GM21367 (cell line): Measurements from ENCODE around the gene SMIM22.

Experiments used
- ATAC-seq: cut with Tn5 transposase; IDR thresholded peaks from one replicate; pipeline ENCODE4 v1.9.1; 2021; ENCODE audit not compliant: unreplicated experiment

Gene SMIM22

DNA sequence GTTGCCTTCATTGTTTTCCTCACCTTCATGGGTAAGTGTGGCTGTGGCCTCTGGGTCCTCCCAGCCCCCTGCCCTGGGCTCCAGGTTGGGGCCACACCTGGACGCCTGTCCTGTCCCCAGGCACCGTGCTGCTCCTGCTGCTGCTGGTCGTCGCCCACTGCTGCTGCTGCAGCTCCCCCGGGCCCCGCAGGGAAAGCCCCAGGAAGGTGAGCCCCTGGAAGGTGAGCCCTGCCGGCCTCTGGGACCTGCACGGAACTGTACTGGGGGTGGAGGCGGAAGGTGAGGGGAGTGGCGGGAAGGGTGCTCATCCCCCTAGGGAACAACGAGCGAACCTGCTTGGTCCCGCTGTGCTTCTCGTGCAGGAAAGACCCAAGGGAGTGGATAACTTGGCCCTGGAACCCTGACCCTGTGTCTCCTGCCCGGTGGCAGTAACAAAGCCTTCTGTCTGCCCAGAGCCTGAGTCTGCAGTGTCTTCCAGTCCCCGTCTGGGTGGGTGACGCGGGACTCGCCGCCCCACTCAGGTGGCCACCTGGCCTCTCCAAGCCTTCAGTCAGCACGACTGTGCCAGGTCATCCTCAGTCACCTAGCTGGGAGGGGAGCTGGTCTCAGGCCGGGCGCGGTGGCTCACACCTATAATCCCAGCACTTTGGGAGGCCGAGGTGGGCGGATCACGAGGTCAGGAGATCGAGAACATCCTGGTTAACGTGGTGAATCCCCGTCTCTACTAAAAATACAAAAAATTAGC, 831 bp downstream of the SMIM22 start:
- no peak for ATAC-seq

DNA sequence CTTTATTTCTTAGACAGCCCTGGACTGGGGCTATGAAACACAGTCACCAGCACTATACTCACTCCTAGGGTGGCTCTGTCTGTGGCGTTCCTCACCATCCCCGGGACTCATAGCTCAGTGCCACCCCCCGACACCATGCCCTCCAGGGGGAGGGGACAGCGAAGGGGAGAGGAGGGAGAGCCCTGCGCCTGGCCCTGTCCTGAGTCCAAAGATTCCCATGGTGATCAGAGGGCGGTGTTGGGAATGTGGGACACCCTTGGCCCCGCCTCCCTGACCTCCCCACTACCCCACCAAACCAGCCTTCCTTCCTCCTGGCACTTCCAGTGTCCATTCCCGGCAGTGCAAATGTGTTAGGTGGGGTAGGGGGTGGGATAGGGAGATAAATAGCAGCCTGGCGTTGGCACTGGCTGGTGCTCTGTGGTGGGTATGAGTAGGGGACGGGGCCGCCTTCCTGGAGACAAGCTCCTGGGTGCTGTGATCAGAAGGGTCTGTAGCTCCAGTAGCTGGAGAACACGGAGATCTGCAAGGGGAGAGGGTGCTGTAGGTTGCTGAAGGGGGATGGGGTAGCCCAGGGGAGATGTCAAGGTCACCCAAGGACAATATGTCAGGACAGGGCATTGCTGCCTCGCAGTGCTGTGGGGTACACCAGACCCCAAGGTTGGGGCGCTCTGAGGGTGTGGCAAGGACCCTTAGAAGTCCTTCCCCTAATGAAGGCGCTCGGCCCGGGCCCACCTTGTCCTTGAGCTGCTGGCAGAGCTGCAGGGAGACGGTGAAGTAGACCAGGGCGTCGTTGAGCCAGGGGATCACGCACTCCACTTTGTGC, 2.0 kb downstream of the SMIM22 start:
- ATAC-seq: no peak

DNA sequence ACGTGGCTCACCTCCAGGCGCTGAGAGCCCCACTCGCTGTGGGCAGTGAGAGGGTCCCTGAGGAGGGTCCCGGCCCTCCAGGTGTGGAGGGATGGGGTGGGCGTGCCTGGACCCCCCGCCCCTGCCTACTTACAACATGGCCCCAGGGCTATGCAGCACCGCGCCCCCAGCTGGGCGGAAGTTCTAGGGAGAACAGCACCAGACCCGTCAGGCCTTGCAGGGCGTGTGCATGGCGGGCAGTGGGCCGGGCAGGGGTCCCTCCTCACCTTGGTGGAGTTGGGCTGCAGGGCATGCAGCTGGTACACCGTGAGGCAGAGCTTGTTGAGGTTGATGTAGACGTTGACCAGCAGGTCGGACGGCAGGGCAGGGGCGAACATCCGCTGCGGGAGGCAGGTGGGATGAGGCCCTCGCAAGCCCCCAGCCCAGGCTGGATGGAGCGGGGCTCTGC, 2.7 kb downstream of the SMIM22 start:
- ATAC-seq: no peak

DNA sequence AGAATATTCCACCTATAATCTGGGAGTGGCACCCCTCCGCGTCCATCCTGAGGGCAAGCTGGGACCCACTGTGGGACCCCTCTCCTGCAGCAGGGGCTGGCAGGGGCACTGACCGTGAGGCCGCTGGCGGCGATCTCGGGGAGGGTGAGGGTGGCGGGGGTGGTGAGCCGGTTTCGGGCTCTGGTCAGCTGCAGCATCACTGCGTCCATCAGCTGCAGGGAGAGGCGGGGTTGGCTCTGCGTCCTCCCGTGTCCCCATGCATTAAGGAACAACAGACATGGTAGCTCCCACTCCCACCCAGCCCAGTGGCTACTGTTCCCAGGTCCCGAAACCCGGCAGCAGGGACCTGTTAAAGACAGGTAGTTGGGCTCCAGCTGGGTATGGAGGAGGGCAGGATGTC, 3.3 kb downstream of the SMIM22 start:
- no peak for ATAC-seq

DNA sequence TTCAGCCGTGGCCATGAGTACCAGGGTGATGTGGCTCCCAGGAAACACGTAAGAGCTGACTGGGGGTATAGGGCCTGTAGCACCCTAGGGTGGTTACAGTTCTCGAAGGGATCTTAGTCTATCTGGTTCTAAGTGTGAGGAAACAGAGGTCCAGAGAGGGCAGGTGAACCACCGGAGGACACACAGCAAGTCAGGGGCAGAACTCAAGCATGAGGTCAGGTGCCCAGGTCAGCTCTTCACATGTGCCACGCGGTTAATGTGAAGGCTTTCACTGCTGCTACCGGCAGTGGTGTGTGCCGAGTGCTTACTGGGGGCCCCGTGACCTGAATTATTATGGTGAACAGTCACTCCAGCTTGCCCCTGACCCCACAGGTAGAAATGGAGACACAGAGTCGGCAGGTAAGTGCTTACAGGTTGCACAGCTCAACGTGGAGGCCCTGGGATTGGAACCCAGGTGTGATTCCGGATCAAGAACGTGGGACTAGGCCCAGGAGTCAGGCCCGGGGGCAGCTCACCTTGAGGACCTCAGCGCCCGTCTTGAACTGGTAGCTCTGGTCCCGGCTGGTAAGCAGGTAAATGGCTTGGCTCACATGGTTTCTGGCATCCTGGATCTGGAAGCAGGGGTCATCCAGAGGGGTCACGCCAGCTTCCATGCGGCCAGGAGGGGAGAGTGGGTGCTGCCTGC, 4.1 kb downstream of the SMIM22 start:
- ATAC-seq: no peak

DNA sequence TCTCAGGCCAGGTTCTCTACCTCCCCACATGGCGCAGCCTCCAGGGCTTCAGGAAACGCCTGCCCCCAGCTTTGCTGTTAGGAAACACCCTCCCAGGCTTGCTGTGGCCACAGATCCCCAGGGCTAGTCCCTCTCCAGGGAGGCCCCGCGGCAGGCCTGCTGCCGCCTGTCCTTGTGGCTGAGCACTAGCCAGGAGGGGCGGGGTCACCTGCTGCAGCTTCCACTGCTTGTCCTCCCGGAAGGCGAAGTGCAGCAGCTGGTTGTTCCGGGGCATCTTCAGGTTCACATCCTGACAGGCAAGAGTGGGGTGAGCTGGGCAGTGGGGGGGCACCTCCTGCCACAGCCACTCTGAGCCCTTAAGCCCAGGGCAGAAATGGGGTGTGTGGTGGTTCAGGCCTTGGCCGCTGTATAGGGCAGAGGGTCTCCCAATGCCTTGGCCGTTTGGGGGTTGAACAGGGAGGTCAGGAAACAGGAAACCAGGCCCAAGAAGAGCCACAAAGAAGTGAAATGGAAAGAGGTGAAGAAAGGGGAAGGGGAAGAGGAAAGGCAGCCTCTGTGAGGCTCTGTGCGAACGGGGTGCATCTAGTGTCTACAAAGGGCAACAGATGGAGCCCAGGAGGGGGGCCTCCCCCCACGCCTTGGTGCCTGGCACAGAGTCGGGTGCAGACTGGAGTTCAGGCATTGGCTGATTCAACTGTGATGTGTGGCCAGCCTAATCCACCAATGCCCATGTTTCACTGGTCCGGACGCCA, 5.3 kb downstream of the SMIM22 start:
- ATAC-seq: no peak

DNA sequence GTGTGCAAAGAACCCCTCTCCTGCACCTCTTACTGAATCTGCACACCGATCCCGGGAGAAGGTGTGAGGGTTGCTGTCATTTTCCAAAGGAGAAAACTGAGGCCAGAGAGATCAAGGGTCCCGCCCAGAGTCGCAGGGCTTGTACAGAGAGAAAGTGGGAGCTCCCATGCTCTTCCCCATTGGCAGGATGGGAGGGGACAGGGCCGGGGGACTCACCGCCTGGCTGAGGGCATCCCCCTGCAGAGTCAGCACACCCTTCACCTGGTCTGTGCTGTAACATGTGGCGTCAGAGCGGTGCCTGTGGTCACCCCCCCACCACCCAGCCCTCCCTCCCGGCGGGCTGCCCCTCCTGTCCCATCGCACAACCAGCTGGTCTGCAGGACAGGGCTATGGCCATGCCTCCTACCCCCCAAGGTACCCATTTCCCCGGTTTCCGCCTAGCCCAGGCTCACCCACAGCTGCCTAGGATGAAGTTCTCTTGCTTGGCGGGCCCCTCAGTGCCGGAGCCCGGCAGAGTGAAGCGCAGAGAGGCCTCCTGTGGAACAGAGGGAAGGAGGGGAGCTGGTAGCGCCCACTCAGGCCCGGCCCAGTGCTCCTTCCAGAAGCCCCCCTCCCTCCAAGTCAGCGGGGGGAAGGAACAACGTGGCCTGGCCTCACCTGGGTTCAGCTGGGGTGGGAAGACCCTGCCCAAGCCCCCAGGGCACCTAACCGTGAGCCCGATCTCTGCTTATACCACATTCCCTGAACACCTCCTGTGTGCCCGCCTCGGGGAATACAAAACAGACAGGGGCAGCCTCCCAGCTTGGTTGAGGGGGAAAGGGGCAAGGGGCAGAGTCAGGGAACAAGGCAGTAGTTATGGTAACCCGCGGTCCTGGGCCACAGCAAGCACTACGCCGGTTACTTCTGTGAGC, 6.1 kb downstream of the SMIM22 start:
- ATAC-seq: no peak

DNA sequence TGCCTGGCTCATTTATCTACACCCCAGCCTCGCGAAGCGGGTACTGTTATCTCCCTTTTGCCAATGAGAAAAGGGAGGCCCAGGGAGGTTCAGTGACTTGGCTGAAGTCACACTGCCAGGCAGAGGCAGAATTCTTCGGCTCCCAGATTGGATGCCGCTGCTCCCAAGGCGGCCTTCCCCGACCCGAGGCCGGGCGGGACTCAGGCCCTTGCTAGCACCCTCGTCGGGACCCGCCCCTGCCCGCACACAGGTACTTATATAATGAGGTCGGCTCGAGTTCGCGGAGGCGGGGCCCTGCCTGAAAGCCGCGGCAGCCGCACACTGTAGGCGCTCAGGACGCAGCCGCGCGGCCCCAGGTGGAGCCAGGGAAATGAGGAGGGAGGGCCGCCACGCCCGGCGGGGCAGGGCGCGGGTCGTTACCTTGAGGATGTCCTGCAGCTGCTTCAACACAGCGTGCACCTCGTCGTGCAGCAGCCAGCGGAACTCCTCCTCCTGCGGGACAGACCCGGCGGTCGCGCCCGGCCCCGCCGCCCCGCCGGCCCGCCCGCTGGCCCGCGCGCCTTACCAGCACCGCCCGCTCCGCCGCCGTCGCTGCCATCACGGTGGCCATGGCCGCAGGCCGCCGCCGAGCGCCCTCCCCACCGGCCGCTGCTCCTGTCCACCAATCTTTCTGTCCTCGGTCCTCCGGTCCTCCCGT, 6.9 kb downstream of the SMIM22 start, which contains the start of gene ROGDI:
ROGDI (minus strand) TSS at position 672 of the 697 bp plus-strand sequence; CDS start at position 610, 62 bp downstream.
- ATAC-seq: peak; percentile 49

DNA sequence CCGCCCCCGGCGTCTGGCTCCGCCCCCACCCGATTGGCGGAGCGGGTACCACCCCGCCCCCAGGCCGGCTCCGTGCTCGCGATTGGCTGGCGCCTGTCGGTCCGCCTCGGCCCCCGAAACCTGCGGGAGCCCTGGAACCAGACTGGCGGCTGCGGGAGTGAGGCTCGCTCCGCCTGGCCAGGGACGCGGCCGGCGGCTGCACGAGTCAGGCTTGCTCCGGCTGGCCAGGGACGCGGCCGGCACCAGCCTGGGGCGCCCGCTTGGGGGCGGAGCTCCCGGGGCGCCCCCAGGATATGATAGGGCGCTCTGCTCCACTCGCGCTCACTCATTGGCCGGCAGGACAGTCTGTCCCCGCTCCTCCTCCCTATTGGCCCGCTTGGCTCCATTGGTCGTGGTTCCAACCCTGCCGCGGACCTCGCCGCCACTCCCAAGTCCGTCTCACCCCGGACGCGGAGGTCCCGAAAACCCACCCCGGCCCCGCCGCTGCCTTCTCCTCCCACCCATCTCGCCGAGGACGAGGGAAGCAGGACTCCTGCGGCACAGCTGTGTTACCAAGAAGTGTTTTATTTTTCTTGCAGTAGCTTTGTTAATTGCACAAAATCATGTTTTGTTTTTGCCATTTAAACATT, 7.6 kb downstream of the SMIM22 start:
- peak; percentile 86 for ATAC-seq

DNA sequence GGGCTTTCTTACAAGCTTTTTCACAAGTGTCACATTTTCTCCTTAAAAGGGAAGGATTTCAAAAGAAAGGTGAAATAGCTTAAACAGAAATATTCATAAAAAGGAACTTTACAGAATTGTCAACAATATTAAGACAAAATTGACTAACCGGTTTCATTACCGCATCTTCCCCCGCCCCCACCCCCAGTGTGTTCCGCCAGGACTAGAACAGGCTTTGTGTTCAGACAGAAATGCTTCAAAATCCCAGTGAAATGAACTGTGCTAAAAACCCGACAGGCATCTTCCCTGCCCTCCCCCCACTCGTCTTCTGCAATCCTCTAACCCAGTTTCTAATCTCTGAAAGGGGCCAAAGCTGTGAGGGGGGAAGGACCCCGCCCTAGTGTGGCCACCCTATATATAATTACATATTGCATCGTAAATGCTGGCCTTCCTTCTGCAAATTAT, 8.3 kb downstream of the SMIM22 start:
- no peak for ATAC-seq

DNA sequence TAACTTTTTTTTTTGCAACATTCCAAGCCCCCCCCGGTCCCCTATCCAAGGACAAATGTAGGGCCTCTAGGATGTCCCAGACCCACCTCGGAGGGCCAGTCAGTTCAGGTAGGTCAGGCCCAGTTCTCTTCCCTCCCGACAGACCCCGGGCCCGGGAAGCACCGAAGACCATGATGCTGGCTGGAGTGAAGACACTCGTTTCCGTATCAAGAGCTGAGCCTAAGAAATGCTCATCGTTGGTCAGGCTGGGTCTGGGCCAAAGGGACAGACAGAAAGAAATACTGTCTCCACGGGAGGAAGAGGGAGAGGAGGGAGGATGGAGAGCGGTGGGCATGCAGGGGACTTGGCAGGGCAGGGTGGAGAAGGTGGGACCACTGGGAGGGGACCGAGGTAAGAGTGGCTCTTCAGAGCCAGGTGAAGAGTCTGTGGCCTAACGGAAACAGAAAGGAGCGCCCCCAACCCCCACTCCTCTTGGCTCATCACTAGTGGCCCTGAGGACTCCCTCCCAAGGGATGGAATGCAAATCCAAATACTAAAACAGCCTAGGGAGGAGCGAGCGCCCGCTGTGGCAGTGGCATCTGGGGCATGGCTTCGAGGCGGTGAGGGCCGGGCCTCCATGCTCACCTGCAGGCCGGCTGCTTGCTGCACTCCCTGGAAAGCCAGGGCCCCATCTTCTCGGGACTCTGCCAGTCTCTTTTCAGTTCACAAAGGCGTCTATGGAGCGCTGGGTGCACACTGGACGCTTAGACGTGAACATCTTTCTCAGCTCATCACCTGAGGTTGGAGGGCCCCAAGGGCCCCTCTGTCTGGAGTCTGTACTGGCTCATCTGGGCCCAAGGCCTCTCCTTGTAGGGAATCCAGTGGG, 9.0 kb downstream of the SMIM22 start:
- ATAC-seq: no peak

DNA sequence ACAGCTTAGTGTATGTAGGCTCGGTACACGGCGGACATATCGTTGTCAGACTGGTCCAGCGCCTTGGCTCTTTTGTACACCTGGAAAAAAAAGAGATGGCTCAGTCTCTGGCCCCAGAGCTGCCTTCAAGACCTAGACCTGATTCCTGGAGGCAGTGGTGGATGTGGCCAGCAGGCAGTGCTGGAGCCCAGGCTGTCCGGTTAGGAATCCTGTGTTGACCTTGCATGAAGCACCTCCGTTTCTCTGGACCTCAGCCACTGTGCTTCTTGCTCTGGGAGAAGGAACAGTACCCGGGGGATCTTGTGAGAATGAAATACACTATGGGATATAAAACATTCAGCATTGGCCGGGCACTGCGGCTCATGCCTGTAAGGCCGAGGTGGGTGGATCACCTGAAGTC, 10.1 kb downstream of the SMIM22 start:
- ATAC-seq: no peak

DNA sequence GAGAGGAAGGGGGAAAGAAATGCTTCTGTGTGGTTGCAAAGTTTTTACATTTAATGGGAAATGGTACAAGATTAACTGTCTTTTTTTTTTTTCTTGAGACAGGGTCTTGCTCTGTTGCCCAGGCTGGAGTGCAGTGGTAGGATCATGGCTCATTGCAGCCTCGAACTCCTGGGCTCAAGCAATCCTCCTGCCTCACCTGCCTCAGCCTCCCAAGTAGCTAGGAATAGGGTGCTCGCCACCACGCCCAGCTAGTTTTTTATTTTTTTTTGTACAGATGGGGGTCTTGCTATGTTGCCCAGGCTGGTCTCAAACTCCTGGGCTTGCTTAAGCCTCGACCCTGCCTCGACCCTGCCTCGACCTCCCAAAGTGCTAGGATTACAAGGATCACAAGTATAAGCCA, 11.1 kb downstream of the SMIM22 start:
- no peak for ATAC-seq

DNA sequence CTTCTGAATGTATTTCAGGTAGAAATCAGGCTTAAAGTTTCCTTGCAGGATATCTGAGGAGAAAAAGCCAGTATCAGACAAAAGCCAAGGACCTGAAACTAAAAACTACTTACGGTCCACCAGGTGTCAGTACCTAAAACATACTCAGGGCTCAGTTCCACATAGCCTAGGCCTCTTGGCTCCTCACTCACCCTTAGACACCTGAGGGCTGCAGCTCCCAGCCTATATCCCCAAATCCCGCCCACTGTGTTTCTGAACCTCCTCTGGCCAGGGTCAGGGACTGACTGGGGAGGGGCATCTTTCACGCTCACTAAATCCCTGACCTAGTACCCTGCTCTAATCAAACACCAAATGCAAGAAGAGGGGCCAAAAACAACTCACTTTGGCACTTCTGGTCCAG, 16.1 kb downstream of the SMIM22 start:
- no peak for ATAC-seq

DNA sequence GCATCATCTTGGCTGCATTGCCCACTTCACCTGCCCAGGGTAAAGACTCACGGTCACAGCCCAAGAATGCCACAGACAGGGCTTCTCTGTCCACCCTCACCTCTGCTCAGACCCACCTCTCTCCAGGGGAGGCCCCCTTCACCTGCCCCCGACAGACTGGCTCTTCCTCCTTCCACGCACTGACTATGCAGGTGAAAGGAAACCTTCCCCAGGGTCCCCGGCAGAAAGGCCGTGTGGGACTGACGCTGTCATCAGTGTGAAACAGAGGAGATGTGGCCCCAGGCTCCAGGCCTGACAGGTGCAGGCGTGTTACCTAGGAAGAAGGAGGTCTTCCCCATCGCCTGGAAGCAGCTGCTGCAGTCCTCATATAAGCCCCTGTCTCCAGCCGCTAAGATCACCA, 16.6 kb downstream of the SMIM22 start:
- ATAC-seq: no peak

DNA sequence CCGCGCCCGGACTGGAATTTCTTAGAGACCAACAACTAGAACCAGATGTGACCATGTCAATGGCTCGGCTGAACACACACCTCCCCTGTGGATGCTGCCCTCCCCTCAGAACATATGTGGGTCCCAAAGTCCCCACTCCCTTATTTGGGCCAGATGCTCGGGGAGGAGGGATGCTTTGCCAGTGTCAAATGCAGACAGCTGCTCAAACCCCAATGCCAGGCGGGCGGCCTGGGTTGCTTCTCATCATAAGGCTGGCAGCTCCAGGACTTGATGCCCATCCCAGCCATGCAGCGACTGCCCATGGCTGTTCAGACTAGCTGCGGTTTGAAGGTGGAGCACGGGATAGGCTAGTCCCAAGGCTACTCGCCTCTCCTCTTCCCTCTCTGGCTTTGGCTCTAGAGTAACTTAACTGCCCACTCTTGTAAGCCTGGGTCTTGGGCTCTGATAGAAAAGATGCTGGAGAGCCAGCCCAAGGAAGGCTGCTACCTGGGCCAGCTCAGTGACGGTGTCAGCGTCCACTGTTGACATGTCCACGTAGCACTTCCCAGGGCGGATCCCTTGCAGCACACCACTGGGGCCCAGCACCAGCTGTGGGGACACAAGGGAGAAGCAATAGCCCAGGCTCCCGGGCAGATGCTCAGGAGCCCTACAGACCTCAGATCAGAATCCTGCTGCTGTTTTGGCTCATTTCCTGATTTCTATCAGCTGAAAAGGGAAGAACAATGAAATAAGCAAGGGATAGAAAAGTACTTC, 18.3 kb downstream of the SMIM22 start:
- ATAC-seq: no peak

DNA sequence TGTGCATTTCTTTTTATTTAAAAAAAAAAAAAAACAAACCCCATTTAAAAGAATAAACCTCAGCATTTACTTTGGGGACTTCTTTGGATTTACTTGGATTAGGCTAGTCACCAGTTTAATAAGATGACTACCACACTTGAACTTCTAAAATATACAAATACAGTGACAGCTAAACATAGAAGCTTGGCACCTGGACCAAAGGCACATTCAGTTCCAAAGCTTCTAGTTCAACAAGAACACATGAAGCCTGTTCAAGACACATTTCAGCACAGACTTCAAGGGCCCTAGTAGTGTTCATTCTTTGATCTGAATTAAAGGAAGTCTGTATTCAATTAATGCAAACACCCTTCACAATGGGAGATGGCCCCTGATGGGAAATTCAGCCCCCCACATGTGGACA, 18.9 kb downstream of the SMIM22 start:
- ATAC-seq: no peak
